ENCODE measurements around the gene AGR2.
A peak's percentile ranks its signal among the peaks of the same experiment; 100 is the strongest.

Gene AGR2

DNA sequence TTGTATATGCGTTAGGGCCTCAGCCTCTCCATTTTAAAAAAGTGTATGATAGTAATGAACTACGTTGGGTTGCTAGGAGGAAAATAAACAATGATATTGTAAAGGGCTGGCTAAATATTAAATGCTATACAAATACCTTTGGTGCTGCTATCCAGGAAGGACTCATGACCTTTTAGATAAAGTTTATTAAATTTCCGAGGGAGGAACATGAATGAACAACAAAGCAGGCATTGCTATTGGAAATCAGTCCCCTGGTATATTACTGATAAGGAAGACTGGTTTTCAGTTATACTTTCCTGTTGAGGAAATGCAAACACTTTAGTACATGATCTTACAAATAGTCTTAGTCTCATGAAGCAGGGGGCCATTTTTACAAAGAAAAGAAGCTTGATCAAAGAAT lies 17.2 kb upstream of the AGR2 start:
- no peak overlapping the region for H3K4me2 ChIP-seq (ENCODE audit: low read depth, low read length, poor library complexity, severe bottlenecking)
- no peaks in the 10 kb centered on the region for H3K9me3 ChIP-seq (ENCODE audit: insufficient read depth, low read depth, low read length)
- H3K4me3 ChIP-seq (ENCODE audit: low read length, poor library complexity, severe bottlenecking) = no peak overlapping the region
- no peaks in the 10 kb centered on the region for H3K27me3 ChIP-seq (ENCODE audit: insufficient read depth, low read length, poor library complexity, severe bottlenecking)
- H4K20me1 ChIP-seq (ENCODE audit: insufficient read depth, low read length, poor library complexity, severe bottlenecking) = no peaks in the 10 kb centered on the region
- peak overlapping the region; percentile 11; the same call in 1 of the 2 replicates for H2AFZ ChIP-seq (ENCODE audit: low read length)
- no peaks in the 10 kb centered on the region for H3K79me2 ChIP-seq (ENCODE audit: insufficient read depth, low read length)
- no peaks in the 10 kb centered on the region for H3K9me2 ChIP-seq (replicated peaks; ENCODE audit: low read depth, low read length)
- H3K4me1 ChIP-seq (ENCODE audit: insufficient read depth, low read length, poor library complexity, severe bottlenecking) = peaks cover 5% of the 10 kb centered on the region
- H3K36me3 ChIP-seq (ENCODE audit: insufficient read depth, low read length) = no peaks in the 10 kb centered on the region
- no peak overlapping the region for H3K9ac ChIP-seq (ENCODE audit: low read depth, low read length, poor library complexity, severe bottlenecking)
- no peak for TF ChIP-seq CTCF (conservative IDR thresholded peaks at IDR 0.05; ENCODE audit: low read length)
- H3F3A ChIP-seq (ENCODE audit: low read depth) = no peaks in the 10 kb centered on the region

GRCh38 chr7:16818732-16819131 lies 13.9 kb upstream of the AGR2 start:
- no peaks in the 10 kb centered on the region for H3K27me3 ChIP-seq (ENCODE audit: insufficient read depth, low read length, poor library complexity, severe bottlenecking)
- H3K9ac ChIP-seq (ENCODE audit: low read depth, low read length, poor library complexity, severe bottlenecking) = no peak overlapping the region
- H3K36me3 ChIP-seq (ENCODE audit: insufficient read depth, low read length) = no peaks in the 10 kb centered on the region
- no peak overlapping the region for H3K4me3 ChIP-seq (ENCODE audit: low read length, poor library complexity, severe bottlenecking)
- H3K79me2 ChIP-seq (ENCODE audit: insufficient read depth, low read length) = no peaks in the 10 kb centered on the region
- H3K4me1 ChIP-seq (ENCODE audit: insufficient read depth, low read length, poor library complexity, severe bottlenecking) = peaks cover 5% of the 10 kb centered on the region
- H4K20me1 ChIP-seq (ENCODE audit: insufficient read depth, low read length, poor library complexity, severe bottlenecking) = no peaks in the 10 kb centered on the region
- no peak overlapping the region for H3K4me2 ChIP-seq (ENCODE audit: low read depth, low read length, poor library complexity, severe bottlenecking)
- H3K9me2 ChIP-seq (replicated peaks; ENCODE audit: low read depth, low read length) = no peaks in the 10 kb centered on the region
- no peaks in the 10 kb centered on the region for H3K9me3 ChIP-seq (ENCODE audit: insufficient read depth, low read depth, low read length)
- TF ChIP-seq EZH2phosphoT487 (IDR thresholded peaks at IDR 0.05; ENCODE audit: borderline replicate concordance) (no peak), CTCF (conservative IDR thresholded peaks at IDR 0.05; ENCODE audit: low read length) (no peak)
- no peaks in the 10 kb centered on the region for H3F3A ChIP-seq (ENCODE audit: low read depth)
- H2AFZ ChIP-seq (ENCODE audit: low read length) = no peak overlapping the region

GRCh38 chr7:16817536-16817935 lies 12.7 kb upstream of the AGR2 start:
- TF ChIP-seq EZH2phosphoT487 (IDR thresholded peaks at IDR 0.05; ENCODE audit: borderline replicate concordance) = no peak
- no peak for TF ChIP-seq CTCF (conservative IDR thresholded peaks at IDR 0.05; ENCODE audit: low read length)
- Histone ChIP-seq H3K9me2 (replicated peaks; ENCODE audit: low read depth, low read length) (no peaks in the 10 kb centered on the region), H3F3A (ENCODE audit: low read depth) (no peaks in the 10 kb centered on the region), H3K4me1 (ENCODE audit: insufficient read depth, low read length, poor library complexity, severe bottlenecking) (peaks cover 5% of the 10 kb centered on the region), H3K27me3 (ENCODE audit: insufficient read depth, low read length, poor library complexity, severe bottlenecking) (no peaks in the 10 kb centered on the region), H3K4me2 (ENCODE audit: low read depth, low read length, poor library complexity, severe bottlenecking) (no peak overlapping the region), H2AFZ (ENCODE audit: low read length) (no peak overlapping the region), H3K9me3 (ENCODE audit: insufficient read depth, low read depth, low read length) (no peaks in the 10 kb centered on the region), H3K9ac (ENCODE audit: low read depth, low read length, poor library complexity, severe bottlenecking) (no peak overlapping the region), H3K4me3 (ENCODE audit: low read length, poor library complexity, severe bottlenecking) (no peak overlapping the region), H3K36me3 (ENCODE audit: insufficient read depth, low read length) (no peaks in the 10 kb centered on the region), H4K20me1 (ENCODE audit: insufficient read depth, low read length, poor library complexity, severe bottlenecking) (no peaks in the 10 kb centered on the region), H3K79me2 (ENCODE audit: insufficient read depth, low read length) (no peaks in the 10 kb centered on the region)

All from Loucy (cell line).